Neuronal stem cell (in vitro differentiated cells): ENCODE results near the gene ZNF155.
"Not testable (repeated sequence)": the region's sequence is repeated elsewhere in the genome, so short reads cannot be mapped to it uniquely, and the experiment has no call there.

Source experiments
- DNase-seq: peaks from one replicate; pipeline ENCODE4 v3.0.0-alpha.2; 2013; ENCODE audit warnings: low spot score
- H2AFZ ChIP-seq: one replicate; pipeline ENCODE4 v1.6.1; 2013; ENCODE audit warnings: mild to moderate bottlenecking, low read length, inconsistent platforms
- H2AK5ac ChIP-seq: 2 replicates; pipeline ENCODE4 v1.6.1; 2013; ENCODE audit warnings: low read depth, mild to moderate bottlenecking, inconsistent platforms, low read length, moderate library complexity, mixed read lengths
- H2BK120ac ChIP-seq: 2 replicates; pipeline ENCODE4 v1.6.1; 2013; ENCODE audit warnings: low read depth, mild to moderate bottlenecking, inconsistent platforms, low read length, moderate library complexity, mixed read lengths
- H2BK12ac ChIP-seq: one replicate; pipeline ENCODE4 v1.6.1; 2013; ENCODE audit warnings: low read length, inconsistent platforms
- H2BK15ac ChIP-seq: 2 replicates; pipeline ENCODE4 v1.6.1; 2013; ENCODE audit warnings: mild to moderate bottlenecking, low read length, inconsistent platforms, mixed read lengths
- H2BK5ac ChIP-seq: one replicate; pipeline ENCODE4 v1.6.1; 2013; ENCODE audit warnings: inconsistent platforms, mild to moderate bottlenecking, low read length, moderate library complexity
- H3K14ac ChIP-seq: one replicate; pipeline ENCODE4 v1.6.1; 2013; ENCODE audit warnings: low read length, inconsistent platforms
- H3K18ac ChIP-seq: 2 replicates; pipeline ENCODE4 v1.6.1; 2013; ENCODE audit warnings: low read length, inconsistent platforms
- H3K23ac ChIP-seq: 2 replicates; pipeline ENCODE4 v1.6.1; 2013; ENCODE audit warnings: low read depth, mild to moderate bottlenecking, mixed read lengths, low read length, inconsistent platforms; ENCODE audit not compliant: poor library complexity
- H3K27ac ChIP-seq: replicated peaks from 3 replicates; pipeline ENCODE4 v1.5.1; 2013; ENCODE audit warnings: low read length, inconsistent platforms
- H3K27me3 ChIP-seq, 3 experiments: 2 replicates each; pipeline ENCODE4 v1.6.1; 2013; ENCODE audit warnings: low read length in 3 of 3, mild to moderate bottlenecking in 2 of 3, inconsistent platforms in 1 of 3, low read depth in 1 of 3, mixed read lengths in 1 of 3, moderate library complexity in 1 of 3; ENCODE audit not compliant: control insufficient read depth in 3 of 3, insufficient read depth in 3 of 3
- H3K36me3 ChIP-seq, 2 donors: replicated peaks in 1 of 2; 2 replicates each; pipeline ENCODE4 v1.6.1; 2013; ENCODE audit warnings: low read length in 2 of 2; ENCODE audit not compliant: control insufficient read depth in 2 of 2, insufficient read depth in 2 of 2
- H3K4ac ChIP-seq: 2 replicates; pipeline ENCODE4 v1.6.1; 2013; ENCODE audit warnings: inconsistent platforms, mild to moderate bottlenecking, low read length, moderate library complexity
- H3K4me1 ChIP-seq, 2 donors: 1 replicate in 1 of 2; 2 replicates in 1 of 2; pipeline ENCODE4 v1.6.1; 2013; ENCODE audit warnings: low read length in 2 of 2, low read depth in 1 of 2; ENCODE audit not compliant: control insufficient read depth in 2 of 2, insufficient read depth in 1 of 2
- H3K4me2 ChIP-seq: one replicate; pipeline ENCODE4 v1.6.1; 2013; ENCODE audit warnings: mild to moderate bottlenecking, low read length, inconsistent platforms; ENCODE audit not compliant: insufficient read depth, poor library complexity, severe bottlenecking
- H3K4me3 ChIP-seq, 2 donors: 2 replicates each; pipeline ENCODE4 v1.5.1; 2013; ENCODE audit warnings: low read length in 2 of 2, mild to moderate bottlenecking in 2 of 2, inconsistent platforms in 1 of 2, moderate library complexity in 1 of 2
- H3K79me1 ChIP-seq: one replicate; pipeline ENCODE4 v1.6.1; 2013; ENCODE audit warnings: low read depth, mild to moderate bottlenecking, inconsistent platforms, low read length, moderate library complexity
- H3K9ac ChIP-seq: one replicate; pipeline ENCODE4 v1.6.1; 2013; ENCODE audit warnings: mild to moderate bottlenecking, low read depth, low read length, inconsistent platforms; ENCODE audit not compliant: poor library complexity
- H3K9me3 ChIP-seq, 2 donors: replicated peaks in 1 of 2; 2 replicates each; pipeline versions ENCODE3 to v1.6.1; 2013; ENCODE audit warnings: low read length in 2 of 2, mild to moderate bottlenecking in 2 of 2, inconsistent platforms in 1 of 2, low read depth in 1 of 2, mixed read lengths in 1 of 2, moderate library complexity in 1 of 2; ENCODE audit not compliant: control insufficient read depth in 2 of 2, insufficient read depth in 1 of 2
- H4K8ac ChIP-seq: one replicate; pipeline ENCODE4 v1.6.1; 2013; ENCODE audit warnings: low read depth, mild to moderate bottlenecking, inconsistent platforms, low read length, moderate library complexity
- H4K91ac ChIP-seq: one replicate; pipeline ENCODE4 v1.6.1; 2013; ENCODE audit warnings: low read length, low read depth, mild to moderate bottlenecking, inconsistent platforms; ENCODE audit not compliant: poor library complexity
- WGBS, 2 donors: extraction: QIAGEN DNeasy Blood & Tissue Kit; methylation state at CpG; one replicate each; pipeline ENCODE4 v1.1.7; 2013; ENCODE audit warnings: missing lambda C conversion rate in 2 of 2, mixed read lengths in 1 of 2; ENCODE audit not compliant: insufficient read length in 2 of 2, insufficient replicate concordance in 1 of 2; ENCODE audit errors: extremely low coverage in 2 of 2; 5-methylcytosine and 5-hydroxymethylcytosine counted together

Gene ZNF155

DNA sequence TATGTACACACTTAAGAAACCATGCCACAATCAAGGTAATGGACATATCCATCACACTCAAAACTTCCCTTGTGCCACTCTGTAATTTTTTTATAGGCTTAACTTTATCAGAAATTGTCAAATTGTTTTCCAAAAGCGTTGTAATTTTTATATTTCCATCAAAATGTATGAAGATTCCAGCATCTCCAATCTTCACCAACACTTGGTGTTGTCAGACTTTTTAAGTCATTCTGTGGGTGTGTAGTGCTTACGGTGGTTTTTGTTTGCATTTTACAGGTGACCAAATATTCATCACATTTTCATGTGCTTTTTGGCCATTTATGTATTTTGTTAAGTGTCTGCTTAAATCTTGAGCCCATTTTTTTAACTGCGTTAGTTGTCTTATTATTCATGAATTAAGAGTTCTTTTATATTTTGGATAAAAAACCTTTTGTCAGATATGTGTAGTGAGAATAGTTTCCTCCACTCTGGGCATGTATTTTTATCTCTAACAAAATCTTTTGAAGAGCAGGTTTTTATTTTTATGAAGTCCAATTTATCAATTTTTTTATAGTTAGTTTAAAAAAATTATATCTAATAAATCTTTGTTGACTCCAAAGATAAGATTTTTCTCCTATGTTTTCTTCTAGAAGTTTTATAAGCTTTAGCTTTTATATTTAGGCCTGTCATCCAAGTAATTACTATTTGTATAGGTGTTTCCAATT, 44.3 kb upstream of the ZNF155 start:
- no peak overlapping the region for H3K4ac ChIP-seq
- H2BK15ac ChIP-seq, result no peak overlapping the region
- H3K14ac ChIP-seq, result no peak overlapping the region
- H4K8ac ChIP-seq, result no peak overlapping the region
- H3K4me2 ChIP-seq, result no peak overlapping the region
- no CpG with 5 or more reads among the region's 3 CpGs for WGBS, 2 donors
- H3K36me3 ChIP-seq, result no peaks in the 10 kb centered on the region
- H3K9me3 ChIP-seq, result peaks cover 0 to 8% of the 10 kb centered on the region in 2 donors
- H3K18ac ChIP-seq, result no peak overlapping the region
- H3K4me1 ChIP-seq, result peaks cover 0 to 1% of the 10 kb centered on the region in 2 donors
- H2BK5ac ChIP-seq, result no peak overlapping the region
- H4K91ac ChIP-seq, result no peak overlapping the region
- H3K27me3 ChIP-seq, result no peaks in the 10 kb centered on the region
- H2BK120ac ChIP-seq, result no peak overlapping the region
- H2BK12ac ChIP-seq, result no peak overlapping the region
- no peak overlapping the region for H3K27ac ChIP-seq
- H2AFZ ChIP-seq, result no peak overlapping the region
- H3K9ac ChIP-seq, result no peak overlapping the region
- H3K4me3 ChIP-seq, result no peak overlapping the region
- H3K79me1 ChIP-seq, result no peaks in the 10 kb centered on the region
- DNase-seq, result no peak
- no peak overlapping the region for H2AK5ac ChIP-seq
- no peak overlapping the region for H3K23ac ChIP-seq

DNA sequence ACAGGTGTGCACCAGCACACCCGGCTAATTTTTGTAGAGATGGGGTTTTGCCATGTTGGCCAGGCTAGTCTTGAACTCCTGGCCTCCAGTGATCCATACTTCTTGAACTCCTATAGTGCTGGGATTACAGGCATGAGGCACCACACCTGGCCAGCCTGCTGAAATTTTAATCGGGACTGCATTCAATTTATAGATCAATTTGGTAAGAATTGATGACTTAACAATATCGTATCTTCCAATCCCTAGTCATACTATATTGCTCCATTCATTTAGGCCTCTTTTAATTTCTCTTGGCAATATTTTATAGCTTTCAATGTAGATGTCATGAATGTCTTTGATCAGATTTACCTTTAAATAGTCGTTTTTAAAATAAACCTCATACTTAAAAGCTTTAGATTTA, 43.3 kb upstream of the ZNF155 start:
- Histone ChIP-seq H2AK5ac (no peak overlapping the region), H3K4me1 (peaks cover 0 to under 1% of the 10 kb centered on the region in 2 donors), H3K4me3 (no peak overlapping the region), H3K14ac (no peak overlapping the region), H4K8ac (no peak overlapping the region), H3K79me1 (no peaks in the 10 kb centered on the region), H2AFZ (no peak overlapping the region), H2BK12ac (no peak overlapping the region), H3K18ac (no peak overlapping the region), H2BK15ac (no peak overlapping the region), H2BK5ac (no peak overlapping the region), H3K9me3 (peaks cover 0 to 8% of the 10 kb centered on the region in 2 donors), H3K27ac (no peak overlapping the region), H2BK120ac (no peak overlapping the region), H3K23ac (no peak overlapping the region), H3K27me3 (no peaks in the 10 kb centered on the region), H3K36me3 (no peaks in the 10 kb centered on the region), H3K4me2 (no peak overlapping the region), H4K91ac (no peak overlapping the region), H3K4ac (no peak overlapping the region), H3K9ac (no peak overlapping the region)
- whole genome bisulfite sequencing, 2 donors, result no CpG with 5 or more reads among the region's 4 CpGs
- DNase-seq, result no peak

DNA sequence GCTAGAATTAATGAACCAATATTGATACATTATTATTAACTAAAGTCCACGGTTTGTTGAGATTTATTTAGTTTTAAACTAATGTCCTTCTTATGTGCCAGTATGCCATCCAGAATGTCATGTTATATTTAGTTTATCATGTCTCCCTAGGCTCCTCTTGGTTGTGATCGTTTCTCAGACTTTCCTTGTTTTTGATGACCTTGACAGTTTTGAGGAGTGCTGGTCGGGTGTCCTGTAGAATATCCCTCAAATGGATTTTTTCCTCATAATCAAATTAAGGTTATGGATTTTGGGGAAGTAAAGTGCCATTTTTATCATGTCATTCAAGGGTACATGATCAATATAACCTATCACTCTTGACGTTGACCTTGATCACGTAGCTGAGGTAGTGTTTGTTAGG, 42.8 kb upstream of the ZNF155 start:
- Histone ChIP-seq H2BK120ac (no peak overlapping the region), H3K79me1 (no peaks in the 10 kb centered on the region), H3K9me3 (peaks cover 0 to 8% of the 10 kb centered on the region in 2 donors), H3K23ac (no peak overlapping the region), H3K27me3 (no peaks in the 10 kb centered on the region), H2AK5ac (no peak overlapping the region), H2AFZ (no peak overlapping the region), H2BK15ac (no peak overlapping the region), H3K9ac (no peak overlapping the region), H3K27ac (no peak overlapping the region), H4K8ac (no peak overlapping the region), H3K4me3 (no peak overlapping the region), H3K36me3 (no peaks in the 10 kb centered on the region), H3K18ac (no peak overlapping the region), H3K4me1 (no peaks in the 10 kb centered on the region), H3K4ac (no peak overlapping the region), H2BK12ac (no peak overlapping the region), H4K91ac (no peak overlapping the region), H3K14ac (no peak overlapping the region), H3K4me2 (no peak overlapping the region), H2BK5ac (no peak overlapping the region)
- no CpG with 5 or more reads among the region's 5 CpGs for WGBS, 2 donors
- no peak for DNase-seq

DNA sequence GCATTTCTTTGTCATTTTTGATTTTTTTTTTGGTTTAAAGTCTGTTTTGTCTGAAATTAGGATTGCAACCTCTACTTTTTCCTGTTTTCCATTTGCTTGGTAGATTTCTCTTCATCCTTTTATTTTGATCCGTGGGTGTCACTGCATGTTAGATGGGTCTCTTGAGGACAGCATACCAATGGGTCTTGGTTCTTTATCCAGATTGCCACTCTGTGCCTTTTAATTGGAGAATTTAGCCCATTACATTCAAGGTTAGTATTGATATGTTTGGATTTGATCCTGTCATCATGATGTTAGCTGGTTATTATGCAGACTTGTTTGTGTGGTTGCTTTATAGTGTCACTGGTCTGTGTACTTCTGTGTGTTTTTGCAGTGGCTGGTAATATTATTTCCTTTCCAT, 36.6 kb upstream of the ZNF155 start:
- H3K4me2 ChIP-seq, H3K4me1 ChIP-seq, H2BK15ac ChIP-seq, H3K4ac ChIP-seq, H4K8ac ChIP-seq, H3K79me1 ChIP-seq, H3K36me3 ChIP-seq, H2AK5ac ChIP-seq, H3K27me3 ChIP-seq, H2BK5ac ChIP-seq, H2BK120ac ChIP-seq, H3K14ac ChIP-seq, H3K23ac ChIP-seq, H4K91ac ChIP-seq, H3K9ac ChIP-seq, H3K27ac ChIP-seq, H3K18ac ChIP-seq, H2AFZ ChIP-seq, DNase-seq, H3K4me3 ChIP-seq, H2BK12ac ChIP-seq: not testable (repeated sequence)
- WGBS, 2 donors, result no CpG with 5 or more reads among the region's 1 CpG
- H3K9me3 ChIP-seq, result peaks cover 7 to 17% of the 10 kb centered on the region in 2 donors
